GM23338 (cell line): ENCODE results near the gene TRPM2. TPM values are rescaled to one million over a fixed set of nuclear protein-coding genes. Genes with fewer than 3 reads are reported as not detected.

Source experiments
- ATAC-seq: fragments of 200-7000 bp; cut with Tn5 transposase; 3 replicates; pipeline ENCODE4 v1.9.1; 2020
- DNase-seq: peaks from one replicate; pipeline ENCODE4 v3.0.0-alpha.2; 2015; ENCODE audit warnings: low spot score
- H2AFZ ChIP-seq: fragments of 200-600 bp; sonication (generic); 2 replicates; pipeline ENCODE4 v1.8.0; 2016; ENCODE audit warnings: antibody characterized with exemption, mild to moderate bottlenecking, moderate library complexity
- H3F3A ChIP-seq: fragments of 200-600 bp; sonication (generic); replicated peaks from 2 replicates; pipeline ENCODE4 v1.8.0; 2017; ENCODE audit warnings: antibody characterized with exemption, mixed run types, low read depth
- H3K27ac ChIP-seq: fragments of 200-600 bp; sonication (generic); 2 replicates; pipeline ENCODE4 v1.6.1; 2016; ENCODE audit warnings: low read depth
- H3K27me3 ChIP-seq: fragments of 200-600 bp; sonication (generic); 2 replicates; pipeline ENCODE4 v1.8.0; 2016; ENCODE audit warnings: mild to moderate bottlenecking, mixed run types, moderate library complexity; ENCODE audit not compliant: insufficient read depth
- H3K36me3 ChIP-seq: fragments of 200-600 bp; sonication (generic); 2 replicates; pipeline ENCODE4 v1.8.0; 2016; ENCODE audit warnings: mild to moderate bottlenecking; ENCODE audit not compliant: insufficient read depth
- H3K4me1 ChIP-seq: fragments of 200-600 bp; sonication (generic); 2 replicates; pipeline ENCODE4 v1.8.0; 2016; ENCODE audit warnings: mild to moderate bottlenecking, moderate library complexity; ENCODE audit not compliant: insufficient read depth
- H3K4me2 ChIP-seq: fragments of 200-600 bp; sonication (generic); 2 replicates; pipeline ENCODE4 v1.7.1; 2017; ENCODE audit warnings: mixed run types
- H3K4me3 ChIP-seq: fragments of 200-600 bp; sonication (generic); 2 replicates; pipeline ENCODE4 v1.6.1; 2016; ENCODE audit warnings: mixed run types
- H3K79me2 ChIP-seq: fragments of 200-600 bp; sonication (generic); replicated peaks from 2 replicates; pipeline ENCODE4 v1.8.0; 2017; ENCODE audit warnings: mild to moderate bottlenecking; ENCODE audit not compliant: insufficient read depth
- H3K9me2 ChIP-seq: fragments of 200-600 bp; sonication (generic); 2 replicates; pipeline ENCODE4 v1.8.0; 2017; ENCODE audit not compliant: insufficient read depth
- H4K20me1 ChIP-seq: fragments of 200-600 bp; sonication (generic); replicated peaks from 2 replicates; pipeline ENCODE4 v1.8.0; 2017; ENCODE audit warnings: mild to moderate bottlenecking; ENCODE audit not compliant: insufficient read depth
- H3K27ac Mint-ChIP-seq: 2 replicates; pipeline ENCODE4 v1.8.0; 2020; ENCODE audit warnings: inconsistent platforms, mild to moderate bottlenecking, moderate library complexity, mixed read lengths
- H3K27me3 Mint-ChIP-seq: 3 replicates; pipeline ENCODE4 v1.8.0; 2022; ENCODE audit warnings: low read depth, mild to moderate bottlenecking, moderate library complexity, mixed read lengths, inconsistent platforms; ENCODE audit not compliant: insufficient read depth, poor library complexity
- H3K36me3 Mint-ChIP-seq: 3 replicates; pipeline ENCODE4 v1.8.0; 2021; ENCODE audit warnings: low read depth, mild to moderate bottlenecking, inconsistent platforms, moderate library complexity, mixed read lengths
- H3K4me1 Mint-ChIP-seq: 3 replicates; pipeline ENCODE4 v1.8.0; 2020; ENCODE audit warnings: mild to moderate bottlenecking, inconsistent platforms, mixed read lengths
- H3K4me3 Mint-ChIP-seq: 3 replicates; pipeline ENCODE4 v1.8.0; 2021; ENCODE audit warnings: moderate library complexity, mild to moderate bottlenecking, inconsistent platforms, mixed read lengths
- H3K9me3 Mint-ChIP-seq: 3 replicates; pipeline ENCODE4 v1.8.0; 2020; ENCODE audit warnings: moderate library complexity, mild to moderate bottlenecking, inconsistent platforms, mixed read lengths
- CREB1 ChIP-seq: fragments of 250-450 bp; sonication (Bioruptor Pico); IDR thresholded peaks from 2 replicates; pipeline ENCODE4 v1.5.0; 2020; ENCODE audit warnings: low read depth, mild to moderate bottlenecking, moderate library complexity
- ETS1 ChIP-seq: IDR thresholded peaks from 2 replicates; pipeline ENCODE4 v1.6.1; 2016; ENCODE audit warnings: antibody characterized with exemption
- EZH2 ChIP-seq: fragments of 200-600 bp; sonication (generic); IDR thresholded peaks from one replicate; pipeline ENCODE4 v1.8.0; 2017; ENCODE audit warnings: antibody characterized with exemption, mild to moderate bottlenecking, low read depth; ENCODE audit not compliant: unreplicated experiment
- EZH2phosphoT487 ChIP-seq: fragments of 200-600 bp; sonication (generic); IDR thresholded peaks from one replicate; pipeline ENCODE4 v1.8.1; 2018; ENCODE audit warnings: antibody characterized with exemption; ENCODE audit not compliant: unreplicated experiment
- JUNB ChIP-seq: IDR thresholded peaks from one replicate; pipeline ENCODE4 v1.6.1; 2016; ENCODE audit warnings: antibody characterized with exemption; ENCODE audit not compliant: unreplicated experiment
- NANOG ChIP-seq: IDR thresholded peaks from 2 replicates; pipeline ENCODE4 v1.6.1; 2016; ENCODE audit warnings: antibody characterized with exemption, borderline replicate concordance
- POLR2AphosphoS5 ChIP-seq: IDR thresholded peaks from 2 replicates; pipeline ENCODE4 v1.6.1; 2016; ENCODE audit warnings: antibody characterized with exemption, low read depth
- REST ChIP-seq: IDR thresholded peaks from one replicate; pipeline ENCODE4 v1.6.1; 2018; ENCODE audit warnings: antibody characterized with exemption; ENCODE audit not compliant: unreplicated experiment
- STAT1 ChIP-seq: IDR thresholded peaks from one replicate; pipeline ENCODE4 v1.6.1; 2016; ENCODE audit warnings: antibody characterized with exemption; ENCODE audit not compliant: unreplicated experiment
- ZNF114 ChIP-seq: fragments of 250-450 bp; sonication (Bioruptor Pico); IDR thresholded peaks from 2 replicates; pipeline ENCODE4 v1.5.0; 2020; ENCODE audit warnings: mild to moderate bottlenecking, moderate library complexity
- ZNF331 ChIP-seq: fragments of 250-450 bp; sonication (Bioruptor Pico); IDR thresholded peaks from 2 replicates; pipeline ENCODE4 v1.5.0; 2020; ENCODE audit warnings: low read depth, mild to moderate bottlenecking, moderate library complexity
- polyA plus RNA-seq: library from polyadenylated mRNA; unstranded; fragments of >200 nt; fragmentation: Nextera tagmentation; extraction: Ambion mirVana; gene quantifications from 2 replicates; pipeline ENCODE4 v1.2.1, GENCODE V29; 2016
- total RNA-seq: library from RNA; depleted of rRNA; stranded (reverse); fragments of >200 nt; shearing (Covaris generic); gene quantifications from 2 replicates; pipeline ENCODE4 v1.2.3, GENCODE V29; 2014
- TF ChIP-seq, protein P1 (sequence below), 2 experiments: fragments of 200-600 bp in 1 of 2; sonication (generic) in 1 of 2; conservative IDR thresholded peaks; 2 replicates each; pipeline versions ENCODE4 v1.5.1 to v1.6.1; 2016 to 2017; ENCODE audit warnings: antibody characterized with exemption in 2 of 2, low read depth in 2 of 2, mild to moderate bottlenecking in 2 of 2, moderate library complexity in 1 of 2
- TF ChIP-seq, protein P2 (sequence below): fragments of 250-450 bp; sonication (Bioruptor Pico); IDR thresholded peaks from 2 replicates; pipeline ENCODE4 v1.5.0; 2020; ENCODE audit warnings: mild to moderate bottlenecking, moderate library complexity

Gene TRPM2
- total and polyA plus RNA-seq, 2 experiments from 2014 or later = 0.53 to 0.83 TPM

- Mint-ChIP-seq H3K4me1 (peaks cover 6% of the 10 kb centered on the region; the same call in 2 of the 3 replicates), H3K36me3 (no peaks in the 10 kb centered on the region), H3K9me3 (peaks cover 39% of the 10 kb centered on the region), H3K27me3 (peaks cover 3% of the 10 kb centered on the region), H3K4me3 (no peak overlapping the region), H3K27ac (no peak overlapping the region)
- H3F3A ChIP-seq = no peaks in the 10 kb centered on the region
- H3K27me3 ChIP-seq = no peaks in the 10 kb centered on the region
- H3K4me3 ChIP-seq = no peak overlapping the region
- peaks cover 2% of the 10 kb centered on the region; the same call in 1 of the 2 replicates for H3K9me2 ChIP-seq
- H3K79me2 ChIP-seq = no peaks in the 10 kb centered on the region
- TF ChIP-seq ETS1 (no peak), NANOG (no peak), EZH2phosphoT487 (no peak), ZNF331 (CRISPR knock-in tag) (no peak), STAT1 (no peak), POLR2AphosphoS5 (no peak), JUNB (no peak), REST (no peak), CREB1 (no peak), ZNF114 (no peak), EZH2 (no peak)
- TF ChIP-seq, protein P1, sequence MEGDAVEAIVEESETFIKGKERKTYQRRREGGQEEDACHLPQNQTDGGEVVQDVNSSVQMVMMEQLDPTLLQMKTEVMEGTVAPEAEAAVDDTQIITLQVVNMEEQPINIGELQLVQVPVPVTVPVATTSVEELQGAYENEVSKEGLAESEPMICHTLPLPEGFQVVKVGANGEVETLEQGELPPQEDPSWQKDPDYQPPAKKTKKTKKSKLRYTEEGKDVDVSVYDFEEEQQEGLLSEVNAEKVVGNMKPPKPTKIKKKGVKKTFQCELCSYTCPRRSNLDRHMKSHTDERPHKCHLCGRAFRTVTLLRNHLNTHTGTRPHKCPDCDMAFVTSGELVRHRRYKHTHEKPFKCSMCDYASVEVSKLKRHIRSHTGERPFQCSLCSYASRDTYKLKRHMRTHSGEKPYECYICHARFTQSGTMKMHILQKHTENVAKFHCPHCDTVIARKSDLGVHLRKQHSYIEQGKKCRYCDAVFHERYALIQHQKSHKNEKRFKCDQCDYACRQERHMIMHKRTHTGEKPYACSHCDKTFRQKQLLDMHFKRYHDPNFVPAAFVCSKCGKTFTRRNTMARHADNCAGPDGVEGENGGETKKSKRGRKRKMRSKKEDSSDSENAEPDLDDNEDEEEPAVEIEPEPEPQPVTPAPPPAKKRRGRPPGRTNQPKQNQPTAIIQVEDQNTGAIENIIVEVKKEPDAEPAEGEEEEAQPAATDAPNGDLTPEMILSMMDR (conservative IDR thresholded peaks at IDR 0.05; ENCODE audit: low read depth in 2 of 2) = no peak
- TF ChIP-seq, protein P2, sequence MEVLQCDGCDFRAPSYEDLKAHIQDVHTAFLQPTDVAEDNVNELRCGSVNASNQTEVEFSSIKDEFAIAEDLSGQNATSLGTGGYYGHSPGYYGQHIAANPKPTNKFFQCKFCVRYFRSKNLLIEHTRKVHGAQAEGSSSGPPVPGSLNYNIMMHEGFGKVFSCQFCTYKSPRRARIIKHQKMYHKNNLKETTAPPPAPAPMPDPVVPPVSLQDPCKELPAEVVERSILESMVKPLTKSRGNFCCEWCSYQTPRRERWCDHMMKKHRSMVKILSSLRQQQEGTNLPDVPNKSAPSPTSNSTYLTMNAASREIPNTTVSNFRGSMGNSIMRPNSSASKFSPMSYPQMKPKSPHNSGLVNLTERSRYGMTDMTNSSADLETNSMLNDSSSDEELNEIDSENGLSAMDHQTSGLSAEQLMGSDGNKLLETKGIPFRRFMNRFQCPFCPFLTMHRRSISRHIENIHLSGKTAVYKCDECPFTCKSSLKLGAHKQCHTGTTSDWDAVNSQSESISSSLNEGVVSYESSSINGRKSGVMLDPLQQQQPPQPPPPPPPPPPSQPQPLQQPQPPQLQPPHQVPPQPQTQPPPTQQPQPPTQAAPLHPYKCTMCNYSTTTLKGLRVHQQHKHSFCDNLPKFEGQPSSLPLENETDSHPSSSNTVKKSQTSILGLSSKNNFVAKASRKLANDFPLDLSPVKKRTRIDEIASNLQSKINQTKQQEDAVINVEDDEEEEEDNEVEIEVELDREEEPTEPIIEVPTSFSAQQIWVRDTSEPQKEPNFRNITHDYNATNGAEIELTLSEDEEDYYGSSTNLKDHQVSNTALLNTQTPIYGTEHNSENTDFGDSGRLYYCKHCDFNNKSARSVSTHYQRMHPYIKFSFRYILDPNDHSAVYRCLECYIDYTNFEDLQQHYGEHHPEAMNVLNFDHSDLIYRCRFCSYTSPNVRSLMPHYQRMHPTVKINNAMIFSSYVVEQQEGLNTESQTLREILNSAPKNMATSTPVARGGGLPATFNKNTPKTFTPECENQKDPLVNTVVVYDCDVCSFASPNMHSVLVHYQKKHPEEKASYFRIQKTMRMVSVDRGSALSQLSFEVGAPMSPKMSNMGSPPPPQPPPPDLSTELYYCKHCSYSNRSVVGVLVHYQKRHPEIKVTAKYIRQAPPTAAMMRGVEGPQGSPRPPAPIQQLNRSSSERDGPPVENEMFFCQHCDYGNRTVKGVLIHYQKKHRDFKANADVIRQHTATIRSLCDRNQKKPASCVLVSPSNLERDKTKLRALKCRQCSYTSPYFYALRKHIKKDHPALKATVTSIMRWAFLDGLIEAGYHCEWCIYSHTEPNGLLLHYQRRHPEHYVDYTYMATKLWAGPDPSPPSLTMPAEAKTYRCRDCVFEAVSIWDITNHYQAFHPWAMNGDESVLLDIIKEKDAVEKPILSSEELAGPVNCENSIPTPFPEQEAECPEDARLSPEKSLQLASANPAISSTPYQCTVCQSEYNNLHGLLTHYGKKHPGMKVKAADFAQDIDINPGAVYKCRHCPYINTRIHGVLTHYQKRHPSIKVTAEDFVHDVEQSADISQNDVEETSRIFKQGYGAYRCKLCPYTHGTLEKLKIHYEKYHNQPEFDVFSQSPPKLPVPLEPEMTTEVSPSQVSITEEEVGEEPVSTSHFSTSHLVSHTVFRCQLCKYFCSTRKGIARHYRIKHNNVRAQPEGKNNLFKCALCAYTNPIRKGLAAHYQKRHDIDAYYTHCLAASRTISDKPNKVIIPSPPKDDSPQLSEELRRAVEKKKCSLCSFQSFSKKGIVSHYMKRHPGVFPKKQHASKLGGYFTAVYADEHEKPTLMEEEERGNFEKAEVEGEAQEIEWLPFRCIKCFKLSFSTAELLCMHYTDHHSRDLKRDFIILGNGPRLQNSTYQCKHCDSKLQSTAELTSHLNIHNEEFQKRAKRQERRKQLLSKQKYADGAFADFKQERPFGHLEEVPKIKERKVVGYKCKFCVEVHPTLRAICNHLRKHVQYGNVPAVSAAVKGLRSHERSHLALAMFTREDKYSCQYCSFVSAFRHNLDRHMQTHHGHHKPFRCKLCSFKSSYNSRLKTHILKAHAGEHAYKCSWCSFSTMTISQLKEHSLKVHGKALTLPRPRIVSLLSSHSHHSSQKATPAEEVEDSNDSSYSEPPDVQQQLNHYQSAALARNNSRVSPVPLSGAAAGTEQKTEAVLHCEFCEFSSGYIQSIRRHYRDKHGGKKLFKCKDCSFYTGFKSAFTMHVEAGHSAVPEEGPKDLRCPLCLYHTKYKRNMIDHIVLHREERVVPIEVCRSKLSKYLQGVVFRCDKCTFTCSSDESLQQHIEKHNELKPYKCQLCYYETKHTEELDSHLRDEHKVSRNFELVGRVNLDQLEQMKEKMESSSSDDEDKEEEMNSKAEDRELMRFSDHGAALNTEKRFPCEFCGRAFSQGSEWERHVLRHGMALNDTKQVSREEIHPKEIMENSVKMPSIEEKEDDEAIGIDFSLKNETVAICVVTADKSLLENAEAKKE (CRISPR knock-in tag) = no peak
- H3K36me3 ChIP-seq = peaks cover 6% of the 10 kb centered on the region; the same call in 1 of the 2 replicates
- no peak overlapping the region for H2AFZ ChIP-seq
- no peaks in the 10 kb centered on the region for H4K20me1 ChIP-seq
- no peak overlapping the region for H3K4me2 ChIP-seq
- no peak for DNase-seq
- H3K4me1 ChIP-seq = no peaks in the 10 kb centered on the region
- ATAC-seq = no peak
- H3K27ac ChIP-seq = no peak overlapping the region
Observed at GRCh38 chr21:44384968-44385367, 31.5 kb downstream of the TRPM2 start.
